ENCODE data around the gene NGF.

The NGF gene

GRCh38 chr1:115293006-115293405 lies 45.0 kb downstream of the NGF start (continued):
- TF ChIP-seq TSHZ2 (CRISPR knock-in tag; IDR thresholded peaks at IDR 0.05): no peak
- TF ChIP-seq TCF4 (CRISPR knock-in tag; IDR thresholded peaks at IDR 0.05; ENCODE audit: borderline replicate concordance): no peak
- TF ChIP-seq ZNF8 (CRISPR knock-in tag; IDR thresholded peaks at IDR 0.05): no peak
- TF ChIP-seq PATZ1 (CRISPR knock-in tag; IDR thresholded peaks at IDR 0.05; ENCODE audit: borderline replicate concordance): no peak
- TF ChIP-seq ISL1 (CRISPR knock-in tag; IDR thresholded peaks at IDR 0.05): no peak
- TF ChIP-seq GLIS3 (CRISPR knock-in tag; IDR thresholded peaks at IDR 0.05): no peak
- TF ChIP-seq POU6F1 (CRISPR knock-in tag; IDR thresholded peaks at IDR 0.05; ENCODE audit: borderline replicate concordance, low read depth): no peak

- ATAC-seq: no peak
- no peak for TF ChIP-seq ISL1 (CRISPR knock-in tag; IDR thresholded peaks at IDR 0.05)
- no peak for TF ChIP-seq TOX (CRISPR knock-in tag; IDR thresholded peaks at IDR 0.05; ENCODE audit: borderline replicate concordance)
- TF ChIP-seq ESRRG (CRISPR knock-in tag; IDR thresholded peaks at IDR 0.05): no peak
- no peak for TF ChIP-seq ZFP3 (CRISPR knock-in tag; IDR thresholded peaks at IDR 0.05)
- no peak for TF ChIP-seq ARNTL (CRISPR knock-in tag; IDR thresholded peaks at IDR 0.05; ENCODE audit: borderline replicate concordance, low read depth)
- TF ChIP-seq SNAI2 (CRISPR knock-in tag; IDR thresholded peaks at IDR 0.05): no peak
- TF ChIP-seq TCF4 (CRISPR knock-in tag; IDR thresholded peaks at IDR 0.05; ENCODE audit: borderline replicate concordance): no peak
- no peak for TF ChIP-seq CSDC2 (CRISPR knock-in tag; IDR thresholded peaks at IDR 0.05)
- TF ChIP-seq ZFP30 (CRISPR knock-in tag; IDR thresholded peaks at IDR 0.05): no peak
- TF ChIP-seq ZNF8 (CRISPR knock-in tag; IDR thresholded peaks at IDR 0.05): no peak
- no peak for TF ChIP-seq GLIS3 (CRISPR knock-in tag; IDR thresholded peaks at IDR 0.05)
- TF ChIP-seq TSHZ2 (CRISPR knock-in tag; IDR thresholded peaks at IDR 0.05): no peak
- no peak for TF ChIP-seq RARB (CRISPR knock-in tag; IDR thresholded peaks at IDR 0.05)
Observed at GRCh38 chr1:115291741-115292140, 46.3 kb downstream of the NGF start.

- TF ChIP-seq TOX (CRISPR knock-in tag; IDR thresholded peaks at IDR 0.05; ENCODE audit: borderline replicate concordance): no peak
- TF ChIP-seq TCF4 (CRISPR knock-in tag; IDR thresholded peaks at IDR 0.05; ENCODE audit: borderline replicate concordance): no peak
- no peak for TF ChIP-seq ZNF565 (CRISPR knock-in tag; conservative IDR thresholded peaks at IDR 0.05; ENCODE audit: low read depth)
- TF ChIP-seq ZFP3 (CRISPR knock-in tag; IDR thresholded peaks at IDR 0.05): no peak
- no peak for TF ChIP-seq ARNTL (CRISPR knock-in tag; IDR thresholded peaks at IDR 0.05; ENCODE audit: borderline replicate concordance, low read depth)
- no peak for TF ChIP-seq ESRRG (CRISPR knock-in tag; IDR thresholded peaks at IDR 0.05)
- TF ChIP-seq OSR1 (CRISPR knock-in tag; IDR thresholded peaks at IDR 0.05): no peak
- no peak for TF ChIP-seq CSRNP3 (CRISPR knock-in tag; IDR thresholded peaks at IDR 0.05)
- TF ChIP-seq CSDC2 (CRISPR knock-in tag; IDR thresholded peaks at IDR 0.05): no peak
- no peak for TF ChIP-seq PPARA (CRISPR knock-in tag; IDR thresholded peaks at IDR 0.05; ENCODE audit: borderline replicate concordance)
- peak; percentile 17; the same call in 2 of the 3 replicates for ATAC-seq
Observed at GRCh38 chr1:115289940-115290339, 48.1 kb downstream of the NGF start.

Data from SK-N-SH treated with all-trans-retinoic acid at 6 μM for 48 hours (cell line).